Loucy (cell line): ENCODE results near the gene MINDY3.

Experiments
- H2AFZ ChIP-seq: fragments of 200-600 bp; sonication (generic); 2 replicates; pipeline ENCODE4 v1.6.0; 2016; ENCODE audit warnings: antibody characterized with exemption, mild to moderate bottlenecking, low read length, moderate library complexity
- H3F3A ChIP-seq: fragments of 200-600 bp; 2 replicates; pipeline ENCODE4 v1.6.0; 2016; ENCODE audit warnings: antibody characterized with exemption, low read depth, mild to moderate bottlenecking
- H3K27me3 ChIP-seq: fragments of 200-600 bp; sonication (generic); 2 replicates; pipeline ENCODE4 v1.6.1; 2014; ENCODE audit warnings: low read length, mild to moderate bottlenecking; ENCODE audit not compliant: insufficient read depth, poor library complexity, severe bottlenecking
- H3K36me3 ChIP-seq: fragments of 200-600 bp; sonication (generic); 2 replicates; pipeline ENCODE4 v1.6.1; 2016; ENCODE audit warnings: low read length; ENCODE audit not compliant: insufficient read depth
- H3K4me1 ChIP-seq: fragments of 200-600 bp; sonication (generic); 2 replicates; pipeline ENCODE4 v1.5.1; 2014; ENCODE audit warnings: low read length, mild to moderate bottlenecking; ENCODE audit not compliant: insufficient read depth, poor library complexity, severe bottlenecking
- H3K4me2 ChIP-seq: fragments of 200-600 bp; sonication (generic); 2 replicates; pipeline ENCODE4 v1.6.0; 2014; ENCODE audit warnings: antibody characterized with exemption, low read length, low read depth, mild to moderate bottlenecking; ENCODE audit not compliant: poor library complexity, severe bottlenecking
- H3K4me3 ChIP-seq: fragments of 200-600 bp; sonication (generic); 2 replicates; pipeline ENCODE4 v1.5.1; 2014; ENCODE audit warnings: low read length, mild to moderate bottlenecking, mixed read lengths; ENCODE audit not compliant: poor library complexity, severe bottlenecking
- H3K79me2 ChIP-seq: fragments of 200-600 bp; sonication (generic); 2 replicates; pipeline ENCODE4 v1.6.1; 2014; ENCODE audit warnings: low read length; ENCODE audit not compliant: insufficient read depth
- H3K9ac ChIP-seq: fragments of 200-600 bp; sonication (generic); 2 replicates; pipeline ENCODE4 v1.6.0; 2014; ENCODE audit warnings: mild to moderate bottlenecking, low read depth, low read length, moderate library complexity; ENCODE audit not compliant: poor library complexity, severe bottlenecking
- H3K9me2 ChIP-seq: fragments of 200-600 bp; sonication (generic); replicated peaks from 2 replicates; pipeline ENCODE4 v1.6.1; 2016; ENCODE audit warnings: low read depth, low read length, mixed read lengths
- H3K9me3 ChIP-seq: fragments of 200-600 bp; sonication (generic); 2 replicates; pipeline ENCODE4 v1.6.1; 2014; ENCODE audit warnings: mild to moderate bottlenecking, antibody characterized with exemption, low read length, low read depth; ENCODE audit not compliant: insufficient read depth
- H4K20me1 ChIP-seq: fragments of 200-600 bp; sonication (generic); 2 replicates; pipeline ENCODE4 v1.6.0; 2014; ENCODE audit warnings: antibody characterized with exemption, low read length, mild to moderate bottlenecking; ENCODE audit not compliant: insufficient read depth, poor library complexity, severe bottlenecking
- CTCF ChIP-seq: fragments of 200-600 bp; sonication (generic); conservative IDR thresholded peaks from 2 replicates; pipeline ENCODE4 v1.5.1; 2014; ENCODE audit warnings: mild to moderate bottlenecking, antibody characterized with exemption, low read length
- EZH2phosphoT487 ChIP-seq: fragments of 200-600 bp; IDR thresholded peaks from 2 replicates; pipeline ENCODE4 v1.6.1; 2018; ENCODE audit warnings: antibody characterized with exemption, mild to moderate bottlenecking, moderate library complexity, borderline replicate concordance

Gene MINDY3

GRCh38 chr10:15897287-15897686, 37.0 kb upstream of the MINDY3 start:
- no peaks in the 10 kb centered on the region for H3F3A ChIP-seq
- no peaks in the 10 kb centered on the region for H3K79me2 ChIP-seq
- H2AFZ ChIP-seq, result no peak overlapping the region

GRCh38 chr10:15896654-15897053, 36.3 kb upstream of the MINDY3 start:
- no peaks in the 10 kb centered on the region for H3K9me2 ChIP-seq
- no peak for TF ChIP-seq CTCF
- TF ChIP-seq EZH2phosphoT487, result no peak
- no peaks in the 10 kb centered on the region for H3K36me3 ChIP-seq

More at GRCh38 chr10:15897287-15897686, 37.0 kb upstream of the MINDY3 start:
- no peaks in the 10 kb centered on the region for H3K4me1 ChIP-seq
- no peaks in the 10 kb centered on the region for H3K36me3 ChIP-seq
- no peaks in the 10 kb centered on the region for H3K27me3 ChIP-seq
- H3K4me2 ChIP-seq, result no peak overlapping the region
- H4K20me1 ChIP-seq, result no peaks in the 10 kb centered on the region
- no peaks in the 10 kb centered on the region for H3K9me2 ChIP-seq
- H3K4me3 ChIP-seq, result no peak overlapping the region
- TF ChIP-seq CTCF, result no peak
- no peaks in the 10 kb centered on the region for H3K9me3 ChIP-seq
- H3K9ac ChIP-seq, result no peak overlapping the region

GRCh38 chr10:15884447-15884846, 24.1 kb upstream of the MINDY3 start:
- H3K4me1 ChIP-seq, result no peaks in the 10 kb centered on the region
- H3K9me3 ChIP-seq, result no peaks in the 10 kb centered on the region
- no peak overlapping the region for H2AFZ ChIP-seq
- no peak overlapping the region for H3K9ac ChIP-seq
- H3K27me3 ChIP-seq, result no peaks in the 10 kb centered on the region
- TF ChIP-seq EZH2phosphoT487 (no peak), CTCF (no peak)
- H3F3A ChIP-seq, result no peaks in the 10 kb centered on the region
- no peaks in the 10 kb centered on the region for H3K9me2 ChIP-seq
- no peaks in the 10 kb centered on the region for H3K36me3 ChIP-seq
- H3K4me3 ChIP-seq, result no peak overlapping the region
- H3K79me2 ChIP-seq, result no peaks in the 10 kb centered on the region
- H4K20me1 ChIP-seq, result no peaks in the 10 kb centered on the region
- no peak overlapping the region for H3K4me2 ChIP-seq

More at GRCh38 chr10:15896654-15897053, 36.3 kb upstream of the MINDY3 start:
- no peaks in the 10 kb centered on the region for H3K79me2 ChIP-seq
- no peak overlapping the region for H3K9ac ChIP-seq
- H3K4me1 ChIP-seq, result no peaks in the 10 kb centered on the region
- no peaks in the 10 kb centered on the region for H3K27me3 ChIP-seq
- H3K4me2 ChIP-seq, result no peak overlapping the region
- no peaks in the 10 kb centered on the region for H3F3A ChIP-seq
- H3K9me3 ChIP-seq, result no peaks in the 10 kb centered on the region
- H3K4me3 ChIP-seq, result no peak overlapping the region
- no peaks in the 10 kb centered on the region for H4K20me1 ChIP-seq
- H2AFZ ChIP-seq, result no peak overlapping the region
